AG09319 (cell line): ENCODE results near the gene ABCG8.

Experiments
- DNase-seq: peaks from one replicate; pipeline ENCODE4 v3.0.0-alpha.2; 2010; ENCODE audit warnings: low read depth; ENCODE audit errors: extremely low read depth
- CTCF ChIP-seq: IDR thresholded peaks from 2 replicates; pipeline ENCODE4 v1.5.1; 2011; ENCODE audit warnings: low read depth, mild to moderate bottlenecking, inconsistent platforms, low read length, moderate library complexity

The ABCG8 gene

GRCh38 chr2:43800894-43801293 is 37.9 kb upstream of the ABCG8 start:
- DNase-seq: no peak
- TF ChIP-seq CTCF: no peak

- DNase-seq: no peak
- no peak for TF ChIP-seq CTCF
These were observed 36.6 kb upstream of the ABCG8 start for GRCh38 chr2:43802135-43802534.

GRCh38 chr2:43803113-43803512 is 35.7 kb upstream of the ABCG8 start:
- no peak for TF ChIP-seq CTCF
- no peak for DNase-seq

GRCh38 chr2:43806719-43807031 is 32.1 kb upstream of the ABCG8 start:
- DNase-seq: no peak
- no peak for TF ChIP-seq CTCF

GRCh38 chr2:43810452-43810851 is 28.3 kb upstream of the ABCG8 start:
- no peak for DNase-seq
- no peak for TF ChIP-seq CTCF

GRCh38 chr2:43810888-43811287 is 27.9 kb upstream of the ABCG8 start:
- DNase-seq: no peak
- no peak for TF ChIP-seq CTCF

GRCh38 chr2:43812006-43812405 is 26.8 kb upstream of the ABCG8 start:
- no peak for DNase-seq

More at GRCh38 chr2:43812006-43812405, 26.8 kb upstream of the ABCG8 start:
- no peak for TF ChIP-seq CTCF
